Suprapubic skin (tissue), 3 donors: Measurements from ENCODE around the gene XYLT1.

Source experiments
- CTCF ChIP-seq, 2 donors: fragments of 200-600 bp in 1 of 2; fragments of 450-650 bp in 1 of 2; sonication (generic) in 1 of 2; IDR thresholded peaks; one replicate each; pipeline ENCODE4 v1.5.1; 2016 to 2019; ENCODE audit warnings: antibody characterized with exemption in 2 of 2, mild to moderate bottlenecking in 1 of 2, moderate library complexity in 1 of 2
- POLR2A ChIP-seq, 2 donors: fragments of 450-650 bp; IDR thresholded peaks; one replicate each; pipeline ENCODE4 v1.6.1; 2017; ENCODE audit warnings: antibody characterized with exemption in 2 of 2, mild to moderate bottlenecking in 2 of 2, moderate library complexity in 2 of 2

DNA sequence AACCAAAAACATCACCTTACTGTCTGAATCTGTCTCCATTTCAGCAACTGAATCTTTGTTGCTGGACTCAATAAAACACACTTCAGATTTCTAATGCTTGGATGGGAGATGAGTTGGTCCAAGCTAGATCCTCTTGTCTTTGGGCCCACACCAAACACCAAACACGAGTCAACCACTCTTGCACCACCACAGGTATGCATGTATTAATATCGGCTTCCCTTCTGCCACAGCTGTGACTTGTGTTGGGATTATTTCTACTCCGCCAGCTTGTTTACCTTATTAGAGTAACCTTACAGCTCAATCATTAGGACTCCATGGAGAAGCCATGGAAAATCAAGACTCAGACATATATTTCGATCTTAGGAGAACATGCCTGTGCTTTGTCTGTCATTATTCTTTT lies 49.9 kb downstream of the XYLT1 start:
- TF ChIP-seq CTCF (IDR thresholded peaks at IDR 0.05) (no peak), POLR2A (IDR thresholded peaks at IDR 0.05) (no peak)
